GM23248 (cell line): Measurements from ENCODE around the gene DKK3. TPM values are rescaled to one million over a fixed set of nuclear protein-coding genes. Genes with fewer than 3 reads are reported as not detected.

Experiments used
- DNase-seq: peaks from one replicate; pipeline ENCODE4 v3.0.0-alpha.2; 2015
- H2AFZ ChIP-seq: fragments of 200-600 bp; sonication (generic); 2 replicates; pipeline ENCODE4 v1.6.1; 2016; ENCODE audit warnings: antibody characterized with exemption
- H3F3A ChIP-seq: fragments of 200-600 bp; sonication (generic); 2 replicates; pipeline ENCODE4 v1.6.1; 2016; ENCODE audit warnings: mild to moderate bottlenecking, antibody characterized with exemption, mixed run types; ENCODE audit not compliant: insufficient read depth
- H3K27ac ChIP-seq: fragments of 200-600 bp; sonication (generic); 2 replicates; pipeline ENCODE4 v1.5.1; 2016; ENCODE audit warnings: mild to moderate bottlenecking
- H3K27me3 ChIP-seq: fragments of 200-600 bp; sonication (generic); replicated peaks from 2 replicates; pipeline ENCODE4 v1.6.1; 2016; ENCODE audit warnings: mild to moderate bottlenecking; ENCODE audit not compliant: insufficient read depth
- H3K36me3 ChIP-seq: fragments of 200-600 bp; sonication (generic); 2 replicates; pipeline ENCODE4 v1.6.1; 2016; ENCODE audit warnings: low read depth, mild to moderate bottlenecking
- H3K4me1 ChIP-seq: fragments of 200-600 bp; sonication (generic); 2 replicates; pipeline ENCODE4 v1.6.1; 2016; ENCODE audit warnings: mild to moderate bottlenecking; ENCODE audit not compliant: insufficient read depth
- H3K4me2 ChIP-seq: fragments of 200-600 bp; sonication (generic); one replicate; pipeline ENCODE4 v1.6.1; 2016; ENCODE audit warnings: mild to moderate bottlenecking; ENCODE audit not compliant: unreplicated experiment
- H3K4me3 ChIP-seq: fragments of 200-600 bp; sonication (generic); 2 replicates; pipeline ENCODE4 v1.5.1; 2016; ENCODE audit warnings: mild to moderate bottlenecking
- H3K79me2 ChIP-seq: fragments of 200-600 bp; sonication (generic); 2 replicates; pipeline ENCODE4 v1.6.1; 2016; ENCODE audit warnings: mild to moderate bottlenecking; ENCODE audit not compliant: insufficient read depth
- H3K9ac ChIP-seq: fragments of 200-600 bp; sonication (generic); 2 replicates; pipeline ENCODE4 v1.6.1; 2016; ENCODE audit warnings: mild to moderate bottlenecking
- H3K9me2 ChIP-seq: fragments of 200-600 bp; sonication (generic); 2 replicates; pipeline ENCODE4 v1.6.1; 2016; ENCODE audit warnings: mixed run types, mild to moderate bottlenecking, moderate library complexity; ENCODE audit not compliant: insufficient read depth
- H3K9me3 ChIP-seq: fragments of 200-600 bp; sonication (generic); one replicate; pipeline ENCODE4 v1.6.1; 2017; ENCODE audit warnings: low read depth
- H4K20me1 ChIP-seq: fragments of 200-600 bp; sonication (generic); 2 replicates; pipeline ENCODE4 v1.6.0; 2016; ENCODE audit not compliant: insufficient read depth
- EZH2 ChIP-seq: fragments of 200-600 bp; sonication (generic); IDR thresholded peaks from 2 replicates; pipeline ENCODE4 v1.6.1; 2018; ENCODE audit warnings: antibody characterized with exemption, mild to moderate bottlenecking; ENCODE audit not compliant: insufficient read depth, poor library complexity, severe bottlenecking
- EZH2phosphoT487 ChIP-seq: fragments of 200-600 bp; sonication (generic); IDR thresholded peaks from 2 replicates; pipeline ENCODE4 v1.6.1; 2018; ENCODE audit warnings: antibody characterized with exemption, moderate library complexity, mild to moderate bottlenecking, low read depth; ENCODE audit not compliant: insufficient read depth
- WGBS, 2 experiments: methylation state at CpG; one replicate each; pipeline ENCODE4 v1.1.6; 2015 to 2017; ENCODE audit warnings: low lambda C conversion rate in 2 of 2, low coverage in 1 of 2; ENCODE audit errors: missing lambda C conversion rate in 2 of 2; 5-methylcytosine and 5-hydroxymethylcytosine counted together
- in situ Hi-C: fragments of 300-500 bp; cut with MboI; formaldehyde crosslinking; loops from 2 replicates; pipeline ENCODE4 v1.15.0; 2020
- polyA plus RNA-seq: library from polyadenylated mRNA; unstranded; fragments of >200 nt; fragmentation: Nextera tagmentation; extraction: Ambion mirVana; gene quantifications from 2 replicates; pipeline ENCODE4 v1.2.1, GENCODE V29; 2016
- total RNA-seq: library from RNA; depleted of rRNA; stranded (reverse); fragments of >200 nt; shearing (Covaris generic); gene quantifications from 2 replicates; pipeline ENCODE4 v1.2.3, GENCODE V29; 2014

Gene DKK3
- total and polyA plus RNA-seq, 2 experiments from 2014 or later, result 225 to 237 TPM

GRCh38 chr11:11971906-11972547 lies 36.4 kb downstream of the DKK3 start:
- Histone ChIP-seq H3K36me3 (no peaks in the 10 kb centered on the region), H3K9me2 (no peaks in the 10 kb centered on the region), H3K4me2 (no peak overlapping the region), H3K27me3 (no peaks in the 10 kb centered on the region), H3K27ac (no peak overlapping the region), H3K9me3 (no peaks in the 10 kb centered on the region), H3K9ac (no peak overlapping the region), H4K20me1 (no peaks in the 10 kb centered on the region), H3F3A (peaks cover 18% of the 10 kb centered on the region), H2AFZ (no peak overlapping the region), H3K4me3 (no peak overlapping the region), H3K4me1 (peaks cover 52% of the 10 kb centered on the region), H3K79me2 (no peaks in the 10 kb centered on the region)
- in situ Hi-C loops, result no loop called here
- TF ChIP-seq EZH2phosphoT487, result no peak
- TF ChIP-seq EZH2, result no peak
- WGBS, 2 experiments, result 94 to 99% methylated on average over 5 of the region's 5 CpGs
- no peak for DNase-seq

DNA sequence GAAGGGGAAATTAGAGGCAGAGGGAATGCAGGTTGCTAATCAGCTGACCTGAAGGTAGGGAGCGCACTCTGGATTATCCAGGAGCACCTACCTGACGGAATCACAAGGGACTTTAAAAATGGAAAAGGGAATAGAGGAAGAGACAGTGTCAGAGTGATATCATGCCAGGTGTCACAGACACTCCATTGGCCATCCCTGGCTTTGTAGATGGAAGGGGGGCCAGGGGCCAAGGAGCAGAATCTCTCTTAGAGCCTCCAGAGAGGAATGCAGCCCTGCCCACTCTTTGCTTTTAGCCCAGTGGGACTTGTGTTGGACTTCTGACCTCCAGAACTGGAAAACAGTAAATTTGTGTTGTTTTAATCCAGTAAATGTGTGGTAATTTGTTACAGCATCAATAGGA lies 37.9 kb downstream of the DKK3 start:
- Histone ChIP-seq H3K4me1 (peaks cover 38% of the 10 kb centered on the region), H3K79me2 (no peaks in the 10 kb centered on the region), H3F3A (peaks cover 14% of the 10 kb centered on the region), H3K9ac (no peak overlapping the region), H3K27me3 (no peaks in the 10 kb centered on the region), H3K4me3 (no peak overlapping the region), H3K4me2 (no peak overlapping the region), H3K36me3 (no peaks in the 10 kb centered on the region), H2AFZ (no peak overlapping the region), H3K27ac (no peak overlapping the region), H3K9me2 (no peaks in the 10 kb centered on the region), H3K9me3 (no peaks in the 10 kb centered on the region), H4K20me1 (no peaks in the 10 kb centered on the region)
- 100% methylated on average over 2 of the region's 2 CpGs for WGBS, 2 experiments
- in situ Hi-C loops, result no loop called here
- TF ChIP-seq EZH2 (no peak), EZH2phosphoT487 (no peak)
- DNase-seq, result no peak

DNA sequence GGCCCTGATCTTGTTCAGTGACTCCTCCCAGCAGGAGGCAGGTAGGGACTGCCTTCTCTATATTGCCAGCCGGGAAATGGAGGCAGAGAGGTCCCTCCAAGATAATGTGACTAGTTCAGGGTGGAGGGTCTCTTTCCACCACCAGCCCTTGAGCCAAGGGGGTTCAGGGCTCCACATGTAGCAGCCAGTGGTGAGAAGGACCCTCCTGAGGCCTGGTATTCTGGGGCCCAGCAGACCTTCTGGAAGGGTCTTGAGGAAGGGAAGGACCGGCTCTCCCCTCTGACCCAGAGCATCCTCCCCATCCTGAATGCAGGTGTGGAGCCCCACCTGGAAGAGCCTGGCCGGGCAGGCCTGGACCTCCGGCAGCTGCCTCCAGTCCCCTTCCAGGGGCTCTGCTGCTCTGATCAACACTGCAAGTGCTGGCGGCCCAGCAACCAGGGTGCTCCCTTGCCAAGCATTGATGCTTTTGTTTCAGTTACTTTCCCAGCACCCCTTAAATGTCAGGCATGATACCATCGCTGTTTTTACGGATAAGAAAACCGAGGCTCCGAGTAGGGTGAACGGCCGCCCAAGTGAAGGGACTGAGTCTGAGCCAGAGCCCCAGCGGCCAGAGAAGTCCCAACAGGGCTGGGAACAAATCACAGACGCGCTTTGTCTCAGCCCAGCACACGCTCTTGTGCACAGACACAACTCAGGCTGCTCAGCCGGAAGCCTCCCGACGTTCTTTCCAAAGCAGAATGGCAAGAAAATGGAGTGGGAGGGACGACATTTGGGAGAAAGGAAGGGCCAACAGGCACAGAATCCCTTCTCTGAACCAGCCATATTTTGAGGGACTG lies 38.8 kb downstream of the DKK3 start:
- peaks cover 31% of the 10 kb centered on the region for H3K4me1 ChIP-seq
- no peak overlapping the region for H3K9ac ChIP-seq
- in situ Hi-C loops, result no loop called here
- H4K20me1 ChIP-seq, result no peaks in the 10 kb centered on the region
- no peaks in the 10 kb centered on the region for H3K9me2 ChIP-seq
- 60 to 64% methylated on average over 19 of the region's 19 CpGs for WGBS, 2 experiments
- no peak overlapping the region for H3K4me3 ChIP-seq
- no peaks in the 10 kb centered on the region for H3K36me3 ChIP-seq
- no peaks in the 10 kb centered on the region for H3K79me2 ChIP-seq
- H3K27me3 ChIP-seq, result no peaks in the 10 kb centered on the region
- H3F3A ChIP-seq, result peaks cover 14% of the 10 kb centered on the region
- TF ChIP-seq EZH2 (no peak), EZH2phosphoT487 (no peak)
- no peak overlapping the region for H3K4me2 ChIP-seq
- H2AFZ ChIP-seq, result no peak overlapping the region
- DNase-seq, result no peak
- no peak overlapping the region for H3K27ac ChIP-seq
- no peaks in the 10 kb centered on the region for H3K9me3 ChIP-seq

- no peaks in the 10 kb centered on the region for H3K79me2 ChIP-seq
- H3K4me2 ChIP-seq, result no peak overlapping the region
- in situ Hi-C loops, result no loop called here
- H3K27ac ChIP-seq, result no peak overlapping the region
- H3K4me3 ChIP-seq, result no peak overlapping the region
- no peaks in the 10 kb centered on the region for H3K9me3 ChIP-seq
- no peaks in the 10 kb centered on the region for H4K20me1 ChIP-seq
- no peaks in the 10 kb centered on the region for H3K36me3 ChIP-seq
- peaks cover 24% of the 10 kb centered on the region for H3K4me1 ChIP-seq
- 0 out of 2 replicates have a peak overlapping the region, but pooled peaks have one; percentile 5 for H2AFZ ChIP-seq
- 22 to 30% methylated on average over 10 to 11 of the region's 11 CpGs for WGBS, 2 experiments
- DNase-seq, result peak; percentile 82
- H3K9ac ChIP-seq, result no peak overlapping the region
- peaks cover 8% of the 10 kb centered on the region for H3F3A ChIP-seq
- H3K9me2 ChIP-seq, result no peaks in the 10 kb centered on the region
- TF ChIP-seq EZH2phosphoT487 (no peak), EZH2 (no peak)
- H3K27me3 ChIP-seq, result no peaks in the 10 kb centered on the region
Observed at GRCh38 chr11:11968511-11969280, 39.7 kb downstream of the DKK3 start.
